Kidney tubule cell (primary cell): ENCODE measurements around the gene NHERF2.
A peak's percentile ranks its signal among the peaks of the same experiment; 100 is the strongest.

Experiments
- DNase-seq: peaks from one replicate; pipeline ENCODE4 v3.0.0-alpha.2; 2018; ENCODE audit warnings: low spot score

The NHERF2 gene

DNA sequence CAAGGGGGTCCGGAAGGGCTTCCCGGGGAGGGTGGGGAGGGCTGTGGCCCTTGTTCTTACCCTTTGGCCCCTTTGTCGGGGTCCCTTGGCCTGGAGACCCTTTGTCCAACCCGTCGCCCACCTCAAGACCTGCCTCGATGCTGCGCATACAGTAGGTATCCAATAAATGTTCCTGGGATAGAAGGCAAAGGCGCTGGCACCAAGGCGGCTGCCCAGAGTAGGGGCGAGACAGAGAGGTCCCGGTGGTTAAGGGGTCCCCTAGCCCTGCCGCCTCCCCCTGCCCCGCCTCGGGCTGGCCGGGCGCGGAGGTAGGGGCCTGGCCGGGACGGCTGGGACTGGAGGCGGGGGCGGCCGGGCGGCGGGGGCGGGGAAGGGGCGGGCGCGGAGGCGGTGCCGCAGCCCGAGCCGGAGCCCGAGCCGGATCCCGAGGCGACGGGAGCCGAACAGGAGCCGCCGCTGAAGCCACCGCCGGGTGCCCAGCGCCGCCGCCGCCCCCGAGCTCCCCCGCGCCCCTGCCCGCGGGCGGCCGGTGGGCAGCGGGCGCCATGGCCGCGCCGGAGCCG, at the start of gene NHERF2:
Gene NHERF2 (plus strand): TSS at position 442 of the 563 bp plus-strand sequence. CDS start 104 bp downstream, at position 546.
- peak; percentile 42 for DNase-seq

DNA sequence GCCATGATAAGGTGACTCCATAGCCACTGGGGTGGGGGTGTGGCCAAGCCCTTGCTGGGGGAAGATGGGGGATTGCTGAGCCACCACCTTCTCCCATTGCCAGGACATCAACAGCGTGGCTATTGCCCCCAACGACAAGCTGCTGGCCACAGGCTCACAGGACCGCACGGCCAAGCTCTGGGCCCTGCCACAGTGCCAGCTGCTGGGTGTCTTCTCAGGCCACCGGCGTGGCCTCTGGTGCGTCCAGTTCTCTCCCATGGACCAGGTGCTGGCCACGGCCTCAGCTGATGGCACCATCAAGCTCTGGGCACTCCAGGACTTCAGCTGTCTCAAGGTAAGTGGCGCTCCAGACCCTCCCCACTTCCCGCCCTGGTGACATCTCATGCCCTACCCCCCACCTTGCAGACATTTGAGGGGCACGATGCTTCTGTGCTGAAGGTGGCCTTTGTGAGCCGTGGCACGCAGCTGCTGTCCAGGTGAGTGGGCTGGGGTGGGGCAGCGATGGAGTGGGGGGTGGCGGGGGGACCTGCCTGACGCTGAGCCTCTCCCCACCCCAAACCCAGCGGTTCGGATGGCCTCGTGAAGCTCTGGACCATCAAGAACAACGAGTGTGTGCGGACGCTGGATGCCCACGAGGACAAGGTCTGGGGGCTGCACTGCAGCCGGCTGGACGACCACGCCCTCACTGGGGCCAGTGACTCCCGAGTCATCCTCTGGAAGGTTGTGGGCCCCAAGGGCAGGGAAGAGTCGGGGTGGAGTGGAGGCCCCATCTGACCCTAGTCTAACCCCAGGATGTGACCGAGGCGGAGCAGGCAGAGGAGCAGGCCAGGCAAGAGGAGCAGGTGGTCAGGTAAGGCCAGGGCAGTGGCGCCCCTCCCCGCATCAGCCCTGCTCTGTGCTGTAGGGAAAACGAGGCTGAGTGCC, 49.5 kb upstream of the NHERF2 start:
- no peak for DNase-seq

DNA sequence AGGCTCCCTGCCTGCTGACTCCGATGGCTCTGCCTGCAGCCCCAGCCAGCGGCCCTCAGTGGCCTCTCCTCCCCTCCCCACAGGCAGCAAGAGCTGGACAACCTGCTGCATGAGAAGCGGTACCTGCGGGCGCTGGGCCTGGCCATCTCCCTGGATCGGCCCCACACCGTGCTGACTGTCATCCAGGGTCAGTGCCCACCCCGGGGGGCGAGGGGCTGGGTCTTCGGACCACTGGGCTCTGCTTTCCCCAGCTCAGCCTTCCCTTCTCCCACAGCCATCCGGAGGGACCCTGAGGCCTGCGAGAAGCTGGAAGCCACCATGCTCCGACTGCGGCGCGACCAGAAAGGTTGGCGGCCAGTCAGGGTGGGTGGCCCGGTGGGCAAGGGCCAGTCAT, 48.8 kb upstream of the NHERF2 start:
- no peak for DNase-seq

DNA sequence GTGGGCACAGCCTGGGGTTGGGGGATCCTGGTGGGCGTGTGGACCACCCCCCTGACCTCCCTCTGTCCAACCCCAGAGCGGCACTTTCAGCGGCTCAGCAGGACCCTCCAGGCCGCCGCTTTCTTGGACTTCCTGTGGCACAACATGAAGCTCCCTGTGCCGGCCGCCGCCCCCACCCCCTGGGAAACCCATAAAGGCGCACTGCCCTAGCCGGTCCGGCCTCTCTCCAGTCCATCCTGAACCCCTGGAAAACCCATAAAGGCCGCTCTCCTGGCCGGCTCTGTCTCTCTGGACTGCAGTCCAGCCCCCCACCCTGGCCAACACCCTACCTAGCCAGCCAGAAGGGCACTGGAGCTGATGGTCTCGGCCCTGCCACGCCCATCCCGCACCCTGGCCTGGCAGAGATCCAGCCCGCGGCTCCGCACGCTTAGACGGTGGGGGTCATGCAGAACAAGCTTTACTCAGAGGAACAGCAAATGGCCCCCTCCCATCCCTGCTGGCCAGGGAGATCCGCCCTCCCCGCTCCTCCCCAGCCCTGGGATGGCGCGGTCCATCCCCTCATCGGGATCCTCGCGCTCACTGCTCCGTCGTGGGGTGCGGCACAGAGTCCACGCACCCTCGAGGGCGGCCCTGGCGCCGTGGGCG, 48.1 kb upstream of the NHERF2 start:
- no peak for DNase-seq

DNA sequence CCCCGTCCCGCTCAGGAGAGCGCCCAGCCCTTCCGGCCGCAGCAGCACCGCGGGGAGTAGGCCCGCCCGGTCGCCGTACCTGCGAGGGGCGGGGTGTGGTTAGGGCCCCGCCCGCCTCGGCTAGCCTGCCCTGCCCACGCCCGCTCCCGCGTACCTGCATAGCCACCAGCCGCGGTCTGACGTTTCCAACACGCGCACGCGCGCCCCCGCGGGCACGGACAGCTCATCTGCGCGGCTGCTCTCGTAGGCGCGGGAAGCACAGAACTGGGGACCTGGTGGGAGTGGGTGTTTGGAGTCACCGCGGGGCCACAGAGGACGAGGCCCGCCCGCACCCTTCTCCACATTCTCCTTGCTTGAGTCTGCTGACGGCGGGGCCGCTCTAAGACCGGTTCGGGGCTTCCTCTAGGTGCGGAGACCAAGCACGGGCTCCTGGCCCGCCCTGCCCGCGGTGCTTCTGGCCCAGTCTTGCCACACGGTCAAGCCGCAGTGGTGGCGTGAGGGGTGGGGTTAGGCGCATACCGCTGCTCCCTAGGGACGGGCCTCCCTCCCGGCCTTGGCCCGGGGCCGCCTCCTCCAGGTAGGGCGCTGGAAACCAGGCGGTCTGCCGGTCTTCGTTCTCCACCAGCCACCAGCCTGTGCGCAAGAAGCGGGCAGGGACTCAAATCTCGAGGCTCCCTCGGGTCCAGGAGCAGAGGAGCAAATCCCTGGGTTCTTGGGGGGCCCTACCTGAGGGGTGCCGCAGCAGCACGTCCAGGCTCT, 47.3 kb upstream of the NHERF2 start:
- DNase-seq, result peak; percentile 33

DNA sequence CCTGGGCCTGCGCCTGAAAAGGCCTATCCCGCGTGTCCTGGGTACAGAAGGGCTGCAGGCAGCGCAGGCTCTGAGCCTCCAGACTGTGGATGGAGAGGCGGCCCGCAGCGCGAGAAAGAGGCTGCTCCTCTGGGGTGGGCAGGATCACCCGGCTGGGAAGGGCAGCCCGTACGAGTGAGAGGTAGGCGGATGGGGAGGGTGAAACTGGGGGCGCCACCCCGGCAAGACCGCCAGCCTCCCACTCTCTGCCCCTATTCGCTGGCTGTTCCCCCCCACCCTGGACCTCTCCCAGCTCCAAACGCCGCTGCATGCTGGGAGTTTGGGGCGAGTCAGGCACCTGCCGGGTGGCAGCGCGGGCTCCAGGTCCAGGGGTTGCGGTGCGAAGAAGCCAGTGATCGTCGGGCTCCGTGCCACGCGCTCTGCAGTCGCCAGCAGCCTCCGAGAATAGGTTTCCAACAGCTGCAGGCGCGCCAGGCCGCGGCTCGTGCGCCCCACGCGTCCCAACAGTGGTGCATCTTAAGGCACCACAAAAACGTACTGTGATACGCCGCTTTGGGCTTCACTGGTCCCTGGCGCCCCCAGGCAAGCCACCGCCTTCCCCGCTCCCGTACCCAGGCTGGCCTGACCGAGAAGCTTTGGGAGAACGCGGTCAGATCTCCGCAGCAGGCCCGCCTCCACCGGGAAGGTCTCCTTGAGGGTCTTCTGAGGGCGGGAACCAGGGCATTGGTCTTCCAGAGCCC, 46.5 kb upstream of the NHERF2 start:
- no peak for DNase-seq

DNA sequence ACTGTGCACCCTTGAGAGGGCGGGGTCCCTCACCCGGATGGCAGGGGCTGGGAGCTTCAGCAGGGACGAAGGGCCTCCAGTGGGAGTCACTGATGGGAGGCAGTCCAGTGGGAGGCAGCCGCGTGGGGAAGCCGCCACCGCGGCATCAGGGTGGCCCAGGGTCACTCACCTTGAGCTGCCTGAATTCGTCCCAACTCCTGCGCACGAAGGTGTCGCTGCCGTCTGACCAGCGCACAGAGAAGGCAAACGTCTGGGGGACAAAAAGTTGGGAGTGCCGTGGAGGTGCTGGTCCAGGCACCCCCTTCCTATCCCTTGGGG, 46.0 kb upstream of the NHERF2 start:
- DNase-seq, result no peak

DNA sequence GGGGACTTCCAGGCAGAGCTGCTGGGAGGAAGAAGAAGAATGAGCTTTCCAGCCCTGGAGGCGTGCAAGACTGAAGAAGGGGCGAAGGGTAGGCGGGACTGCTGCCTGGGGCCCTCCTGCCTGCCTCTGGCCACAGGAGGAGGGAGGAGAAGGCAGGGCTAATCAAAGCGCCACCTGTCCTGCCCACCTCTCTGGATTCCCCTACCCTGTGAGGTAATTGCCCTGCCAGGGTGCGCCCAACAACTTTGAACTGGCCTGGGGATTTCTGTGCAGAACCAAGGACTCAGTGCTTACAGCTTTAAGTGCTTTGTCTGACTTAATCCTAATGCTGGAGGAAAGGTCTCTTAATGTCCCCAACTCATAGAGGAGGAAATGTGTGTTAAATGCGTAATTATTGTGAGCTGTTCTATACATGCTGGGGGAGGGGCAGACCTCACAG, 45.3 kb upstream of the NHERF2 start, which contains the start of gene NOXO1:
Gene NOXO1 (minus strand): TSS at position 72 of the 439 bp plus-strand sequence. CDS start 290 bp downstream, outside the sequence.
- DNase-seq, result no peak

DNA sequence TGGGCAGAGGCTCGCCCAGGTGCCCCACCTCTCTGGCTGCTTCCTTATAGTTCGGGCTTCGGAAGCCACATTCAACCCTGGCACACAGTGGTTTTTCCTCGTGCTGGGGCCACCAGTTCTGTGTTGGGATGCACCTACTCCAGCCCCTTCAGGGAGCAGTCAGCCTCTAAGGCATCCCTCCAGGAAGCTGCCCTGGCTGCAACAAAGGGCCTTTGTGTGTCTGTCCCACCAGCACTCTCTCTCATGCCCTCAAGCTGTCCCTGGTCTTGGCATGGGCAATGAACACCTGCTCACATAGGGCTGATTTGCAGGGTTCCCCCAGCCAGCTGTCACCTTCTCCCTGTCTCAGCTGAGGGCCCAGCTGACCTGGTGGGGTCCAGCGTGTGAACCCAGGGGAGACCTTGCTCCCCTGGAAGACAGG, 44.7 kb upstream of the NHERF2 start:
- DNase-seq, result peak; percentile 39

DNA sequence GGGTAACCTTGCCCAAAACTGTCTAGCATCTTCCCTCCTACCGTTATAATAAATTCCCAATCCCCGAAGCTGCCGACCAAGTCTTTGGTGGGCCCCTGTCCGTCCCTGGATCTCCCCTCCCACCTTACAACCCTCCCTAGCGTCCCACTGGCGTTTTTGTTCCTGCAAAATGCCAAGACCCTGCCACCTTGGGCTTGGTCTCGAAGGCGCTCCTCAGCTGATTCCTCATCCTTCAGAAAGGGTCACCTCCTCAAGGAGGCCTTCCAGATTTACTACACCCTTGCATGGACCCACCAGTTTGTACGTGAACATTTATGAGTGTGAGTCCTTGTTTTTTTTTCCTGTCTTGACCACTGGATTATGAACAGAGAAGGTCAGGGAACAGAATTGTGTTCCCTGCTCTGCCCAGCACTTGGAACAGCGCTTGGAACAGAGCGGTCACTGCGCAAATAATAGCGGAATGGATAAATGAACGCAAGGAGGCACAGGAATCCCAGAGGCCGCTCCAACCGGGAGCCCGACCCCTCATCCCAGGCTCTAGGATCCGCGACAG, 43.6 kb upstream of the NHERF2 start:
- DNase-seq, result no peak

DNA sequence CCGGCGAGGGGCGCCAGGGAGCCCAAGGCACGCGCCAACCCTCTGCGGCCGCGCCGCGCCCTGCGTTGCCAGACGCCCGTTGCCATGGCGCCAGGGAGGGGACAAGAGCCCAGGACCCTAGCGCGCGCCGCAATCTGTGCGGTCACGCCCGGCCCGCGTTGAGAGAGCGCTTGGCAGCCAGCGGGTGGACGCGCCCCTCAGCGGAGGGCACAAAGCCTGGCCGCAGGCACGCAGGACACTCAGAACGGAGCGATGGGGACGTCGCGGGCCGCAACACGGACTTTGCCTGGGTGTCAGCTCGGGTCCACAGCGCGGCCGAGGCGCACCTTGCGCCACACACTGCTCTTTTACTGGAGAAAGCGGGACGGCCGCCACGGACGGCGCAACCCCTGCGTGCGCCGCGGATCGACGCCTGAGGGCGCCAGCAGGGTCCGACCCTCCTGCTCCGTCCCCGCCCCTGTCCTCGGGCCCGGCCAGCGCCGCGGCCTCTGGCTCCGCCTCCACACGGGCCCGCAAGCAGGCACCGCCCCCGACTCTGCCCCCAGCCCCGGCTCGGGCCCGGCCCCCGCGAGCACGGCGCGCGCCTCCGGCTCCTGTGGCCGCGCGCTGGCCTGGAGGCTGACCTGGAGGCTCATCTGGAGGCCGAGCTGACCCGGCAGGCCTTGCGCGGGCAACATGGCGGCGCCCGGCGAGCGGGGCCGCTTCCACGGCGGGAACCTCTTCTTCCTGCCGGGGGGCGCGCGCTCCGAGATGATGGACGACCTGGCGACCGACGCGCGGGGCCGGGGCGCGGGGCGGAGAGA, 43.0 kb upstream of the NHERF2 start, which contains the start of gene GFER:
Gene GFER (plus strand): TSS at position 650 of the 803 bp plus-strand sequence. CDS start 26 bp downstream, at position 676.
- peak; percentile 94 for DNase-seq

DNA sequence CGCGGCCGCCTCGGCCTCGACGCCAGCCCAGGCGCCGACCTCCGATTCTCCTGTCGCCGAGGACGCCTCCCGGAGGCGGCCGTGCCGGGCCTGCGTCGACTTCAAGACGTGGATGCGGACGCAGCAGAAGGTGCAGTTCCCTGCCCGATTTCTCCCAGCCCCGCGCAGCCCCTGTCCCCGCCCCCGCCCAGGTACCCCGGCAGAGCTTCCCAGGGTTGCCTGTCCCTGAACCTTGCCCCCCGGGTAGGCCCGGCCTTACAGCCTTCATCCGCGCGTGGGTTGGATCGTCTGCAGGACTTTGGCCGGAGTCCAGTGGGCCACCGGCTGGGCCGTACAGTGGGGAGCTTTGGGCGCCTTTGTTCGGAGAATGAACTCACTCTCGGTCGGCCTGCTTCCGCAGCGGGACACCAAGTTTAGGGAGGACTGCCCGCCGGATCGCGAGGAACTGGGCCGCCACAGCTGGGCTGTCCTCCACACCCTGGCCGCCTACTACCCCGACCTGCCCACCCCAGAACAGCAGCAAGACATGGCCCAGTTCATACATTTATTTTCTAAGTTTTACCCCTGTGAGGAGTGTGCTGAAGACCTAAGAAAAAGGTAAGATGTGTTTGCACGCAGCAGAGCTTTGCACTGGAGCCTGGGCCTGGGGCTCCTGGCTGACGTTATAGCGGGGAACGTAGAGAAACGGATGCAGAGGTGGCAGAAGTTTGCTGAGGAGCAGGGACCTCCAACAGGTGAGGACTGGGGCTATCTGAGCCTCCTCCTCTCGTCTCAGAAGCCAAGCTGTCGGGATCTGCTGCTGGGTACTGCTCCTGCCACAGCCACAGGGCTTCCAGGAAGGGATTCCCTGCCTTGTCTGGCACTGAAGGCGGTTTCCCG, 42.1 kb upstream of the NHERF2 start:
- DNase-seq, result no peak

DNA sequence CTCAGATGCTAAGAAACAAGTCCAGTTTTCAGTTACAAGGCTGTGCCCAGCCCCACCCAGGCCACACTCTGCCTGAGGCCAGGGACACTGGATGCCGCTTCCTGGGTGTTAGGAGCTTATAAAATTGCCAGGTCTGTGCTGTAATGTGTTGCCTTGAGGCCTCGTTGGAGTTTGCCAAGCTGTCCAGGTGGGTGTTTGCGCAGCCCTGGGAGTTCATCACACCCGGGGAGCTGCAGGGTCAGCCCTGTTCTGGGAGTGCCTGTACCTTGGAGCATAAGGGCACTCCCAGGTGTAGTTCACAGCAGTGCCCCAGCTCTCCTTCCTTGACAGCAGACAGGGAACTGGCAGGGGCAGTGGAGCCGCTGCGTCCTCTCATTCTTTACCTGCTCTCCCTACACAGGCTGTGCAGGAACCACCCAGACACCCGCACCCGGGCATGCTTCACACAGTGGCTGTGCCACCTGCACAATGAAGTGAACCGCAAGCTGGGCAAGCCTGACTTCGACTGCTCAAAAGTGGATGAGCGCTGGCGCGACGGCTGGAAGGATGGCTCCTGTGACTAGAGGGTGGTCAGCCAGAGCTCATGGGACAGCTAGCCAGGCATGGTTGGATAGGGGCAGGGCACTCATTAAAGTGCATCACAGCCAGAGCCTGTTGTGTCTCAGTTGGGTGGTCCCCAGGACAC, 41.1 kb upstream of the NHERF2 start:
- no peak for DNase-seq

DNA sequence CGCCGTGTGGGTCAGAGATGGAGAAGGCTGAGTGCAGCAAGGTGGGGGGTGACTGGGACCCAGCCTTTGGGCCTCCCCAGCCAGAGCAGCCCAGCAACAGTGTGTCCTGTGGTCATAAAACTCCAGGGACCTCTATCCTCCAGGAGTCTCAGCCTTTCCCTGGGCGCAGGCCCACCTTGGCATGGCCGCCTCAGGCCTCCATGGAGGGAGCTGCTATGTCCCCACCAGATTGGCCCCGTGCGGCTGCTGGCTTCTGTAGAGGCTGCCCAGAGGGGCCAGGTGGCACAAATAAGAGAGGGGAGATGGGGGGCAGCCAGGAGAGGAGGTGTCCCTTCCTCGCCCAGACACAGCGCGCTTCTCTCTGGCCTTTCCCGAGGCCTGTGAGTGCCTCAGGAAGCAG, 39.5 kb upstream of the NHERF2 start:
- no peak for DNase-seq

DNA sequence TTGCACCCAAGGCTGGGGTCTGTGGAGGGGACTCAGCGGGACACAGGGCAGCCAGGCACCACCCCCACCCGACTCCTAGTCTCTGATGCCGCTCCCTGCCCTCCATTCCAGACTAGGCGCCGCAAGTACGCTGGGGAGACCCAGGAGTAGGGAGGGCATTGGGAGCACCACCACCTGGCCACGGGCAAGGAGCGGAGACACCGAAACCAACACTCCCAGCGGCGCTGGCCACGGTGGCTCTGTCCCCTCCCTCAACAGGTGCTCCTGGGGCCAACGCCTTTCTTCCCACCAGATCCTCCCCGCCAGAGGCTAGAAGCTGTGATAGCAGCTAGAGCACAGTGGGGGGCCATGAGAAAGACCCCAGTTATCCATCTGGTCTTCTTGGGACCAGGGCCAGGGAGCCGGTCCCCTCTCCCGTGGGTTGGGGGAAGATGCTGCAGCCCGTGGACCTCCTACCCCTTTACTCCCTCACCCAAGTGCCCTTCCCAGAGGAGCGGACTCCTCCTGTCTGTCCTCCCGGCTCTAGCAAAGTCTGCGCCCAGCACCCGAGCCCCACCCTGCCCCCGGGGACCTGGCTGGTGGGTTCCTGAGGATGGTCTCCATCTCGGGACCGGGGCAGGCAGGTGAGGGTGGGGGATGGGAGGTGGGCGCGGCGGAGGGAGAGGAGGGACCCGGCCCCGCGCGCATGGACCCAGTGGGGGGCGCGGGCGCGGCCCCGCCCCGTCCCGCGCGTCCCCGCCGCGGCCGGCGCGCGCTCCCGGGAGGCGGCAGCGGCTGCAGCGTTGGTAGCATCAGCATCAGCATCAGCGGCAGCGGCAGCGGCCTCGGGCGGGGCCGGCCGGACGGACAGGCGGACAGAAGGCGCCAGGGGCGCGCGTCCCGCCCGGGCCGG, 37.2 kb upstream of the NHERF2 start, which contains the start of gene SYNGR3:
Gene SYNGR3 (plus strand): TSS at position 762 of the 892 bp plus-strand sequence. CDS start 133 bp downstream, outside the sequence.
- DNase-seq, result no peak

DNA sequence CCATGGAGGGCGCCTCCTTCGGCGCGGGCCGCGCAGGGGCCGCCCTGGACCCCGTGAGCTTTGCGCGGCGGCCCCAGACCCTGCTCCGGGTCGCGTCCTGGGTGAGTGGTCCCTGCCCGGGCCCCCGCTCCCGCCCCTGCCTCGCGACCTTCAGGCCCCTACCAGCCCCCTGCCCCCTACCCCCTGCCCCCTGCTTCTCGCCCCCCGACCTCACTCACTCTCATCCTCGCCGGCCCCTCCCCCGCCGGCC, 36.7 kb upstream of the NHERF2 start:
- no peak for DNase-seq

DNA sequence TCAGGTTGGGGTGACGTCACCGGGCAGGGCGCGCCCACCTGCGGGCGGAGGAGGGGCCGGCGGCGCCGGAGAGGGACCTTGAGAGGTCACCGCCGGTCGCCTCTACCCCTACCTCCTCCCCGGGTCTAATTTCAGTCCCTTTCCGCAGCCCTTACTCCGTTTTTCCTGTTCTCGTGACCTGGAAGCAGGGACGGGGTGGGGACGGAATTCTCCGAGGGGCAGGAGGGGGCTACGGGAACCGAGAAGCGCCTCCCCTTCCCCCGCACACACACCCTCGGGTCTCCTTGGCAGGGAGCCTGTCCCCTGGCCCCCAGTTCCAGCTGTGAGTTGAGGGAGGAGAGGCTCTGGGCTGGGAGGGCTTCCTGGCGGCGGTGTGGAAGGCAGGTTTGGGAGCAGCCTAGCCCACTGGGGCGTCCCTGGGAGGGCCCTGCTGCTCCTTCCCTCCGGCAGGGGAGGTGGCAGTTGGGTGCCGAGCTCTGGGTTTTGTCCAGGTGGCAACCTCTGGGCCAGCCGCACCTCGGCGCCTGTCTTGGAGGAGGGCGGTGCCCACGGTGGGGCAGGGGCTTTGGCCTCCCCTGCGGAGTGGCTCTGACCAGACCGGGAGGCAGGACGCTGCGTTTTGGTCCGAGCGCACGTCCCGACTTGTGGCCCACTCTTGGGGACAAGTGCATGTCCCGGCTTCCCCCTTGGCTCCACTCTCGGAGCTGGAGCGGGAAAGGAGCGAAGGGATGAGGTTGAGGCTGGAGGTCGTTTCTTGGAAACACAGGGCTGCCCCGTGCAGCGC, 36.2 kb upstream of the NHERF2 start:
- DNase-seq, result no peak
